HepG2 (cell line): ENCODE measurements around the gene SLC6A9. TPM values are rescaled to one million over a fixed set of nuclear protein-coding genes. Genes with fewer than 3 reads are reported as not detected.

Experiments
- GRHL1 ChIP-seq: sonication (generic); formaldehyde crosslinking; conservative IDR thresholded peaks from 2 replicates; pipeline ENCODE4 v1.8.0; 2022; ENCODE audit warnings: missing genetic modification reagents
- IRX3 ChIP-seq: sonication (generic); formaldehyde crosslinking; IDR thresholded peaks from 2 replicates; pipeline ENCODE4 v1.8.1; 2023; ENCODE audit warnings: mild to moderate bottlenecking, low read depth, missing genetic modification reagents, borderline replicate concordance
- KMT2B ChIP-seq: IDR thresholded peaks from 2 replicates; pipeline ENCODE4 v1.6.1; 2016; ENCODE audit warnings: missing genetic modification reagents, missing compliant biosample characterization
- MIXL1 ChIP-seq: IDR thresholded peaks from 2 replicates; pipeline ENCODE4 v1.6.1; 2016
- MTA1 ChIP-seq: sonication (generic); formaldehyde crosslinking; IDR thresholded peaks from 2 replicates; pipeline ENCODE4 v1.4.0; 2020; ENCODE audit warnings: missing genetic modification reagents, mild to moderate bottlenecking, borderline replicate concordance
- NCOR1 ChIP-seq: fragments of 200-600 bp; sonication (generic); IDR thresholded peaks from 2 replicates; pipeline ENCODE4 v1.7.0; 2017; ENCODE audit warnings: antibody characterized with exemption, low read length, borderline replicate concordance
- NKX3-1 ChIP-seq: sonication (generic); formaldehyde crosslinking; IDR thresholded peaks from 2 replicates; pipeline ENCODE4 v1.5.0; 2020; ENCODE audit warnings: missing genetic modification reagents
- ZBTB8A ChIP-seq: sonication (generic); formaldehyde crosslinking; IDR thresholded peaks from 2 replicates; pipeline ENCODE4 v1.4.0; 2020; ENCODE audit warnings: mild to moderate bottlenecking, low read depth, missing genetic modification reagents, borderline replicate concordance
- ZFP1 ChIP-seq: IDR thresholded peaks from 2 replicates; pipeline ENCODE4 v1.6.1; 2016
- ZNF232 ChIP-seq: sonication (generic); formaldehyde crosslinking; IDR thresholded peaks from 2 replicates; pipeline ENCODE4 v1.4.0; 2020; ENCODE audit warnings: missing genetic modification reagents, borderline replicate concordance
- ZNF276 ChIP-seq: sonication (generic); formaldehyde crosslinking; IDR thresholded peaks from 2 replicates; pipeline ENCODE4 v1.4.0; 2020; ENCODE audit warnings: mild to moderate bottlenecking, low read depth, missing genetic modification reagents
- ZNF343 ChIP-seq: sonication (generic); formaldehyde crosslinking; IDR thresholded peaks from 2 replicates; pipeline ENCODE4 v1.4.0; 2020; ENCODE audit warnings: mild to moderate bottlenecking, missing genetic modification reagents
- ZNF383 ChIP-seq: sonication (generic); formaldehyde crosslinking; IDR thresholded peaks from 2 replicates; pipeline ENCODE4 v1.4.0; 2020; ENCODE audit warnings: missing genetic modification reagents, mild to moderate bottlenecking, borderline replicate concordance
- ZNF704 ChIP-seq: sonication (generic); formaldehyde crosslinking; IDR thresholded peaks from 2 replicates; pipeline ENCODE4 v1.8.1; 2023; ENCODE audit warnings: mild to moderate bottlenecking, inconsistent platforms, moderate library complexity, missing genetic modification reagents, borderline replicate concordance
- ZNF788 ChIP-seq: sonication (generic); formaldehyde crosslinking; IDR thresholded peaks from 2 replicates; pipeline ENCODE4 v1.5.0; 2020; ENCODE audit warnings: mild to moderate bottlenecking, missing genetic modification reagents, borderline replicate concordance
- ZZZ3 ChIP-seq: sonication (generic); formaldehyde crosslinking; IDR thresholded peaks from 2 replicates; pipeline ENCODE4 v1.4.0; 2020; ENCODE audit warnings: missing genetic modification reagents, mild to moderate bottlenecking, borderline replicate concordance
- polyA plus RNA-seq, 8 experiments: library from polyadenylated mRNA; depleted of rRNA in 3 of 8; stranded (reverse) in 7 of 8; unstranded in 1 of 8; fragments of >200 nt; fragmentation: Illumina TruSeq in 4 of 8; extraction: Trizol in 4 of 8; gene quantifications; 2 replicates each; pipeline versions ENCODE4 v1.2.1 to v1.2.3, GENCODE V29; 2011 to 2016; ENCODE audit warnings: low read depth in 4 of 8, missing spikeins in 1 of 8, mixed read lengths in 1 of 8; ENCODE audit not compliant: insufficient read depth in 1 of 8
- total RNA-seq, 5 experiments: library from RNA; depleted of rRNA; stranded (reverse); fragments of >200 nt; fragmentation: Illumina TruSeq; extraction: Trizol; gene quantifications; 2 replicates each; pipeline ENCODE4 v1.2.3, GENCODE V29; 2016; ENCODE audit warnings: low read depth in 1 of 5
- TF ChIP-seq, protein P1 (sequence below): sonication (generic); formaldehyde crosslinking; IDR thresholded peaks from 2 replicates; pipeline ENCODE4 v1.4.0; 2020; ENCODE audit warnings: missing genetic modification reagents, borderline replicate concordance
- TF ChIP-seq, protein P2 (sequence below): IDR thresholded peaks from 2 replicates; pipeline ENCODE4 v1.6.1; 2016; ENCODE audit warnings: mild to moderate bottlenecking

Gene SLC6A9
- total and polyA plus RNA-seq, 2 of the 13 experiments (the other 11 are each of a cell fraction or from before 2014, with no cell fraction given): 8.5 to 9.9 TPM

GRCh38 chr1:43979528-43980254 lies 51.6 kb downstream of the SLC6A9 start (continued):
- TF ChIP-seq, protein P1, sequence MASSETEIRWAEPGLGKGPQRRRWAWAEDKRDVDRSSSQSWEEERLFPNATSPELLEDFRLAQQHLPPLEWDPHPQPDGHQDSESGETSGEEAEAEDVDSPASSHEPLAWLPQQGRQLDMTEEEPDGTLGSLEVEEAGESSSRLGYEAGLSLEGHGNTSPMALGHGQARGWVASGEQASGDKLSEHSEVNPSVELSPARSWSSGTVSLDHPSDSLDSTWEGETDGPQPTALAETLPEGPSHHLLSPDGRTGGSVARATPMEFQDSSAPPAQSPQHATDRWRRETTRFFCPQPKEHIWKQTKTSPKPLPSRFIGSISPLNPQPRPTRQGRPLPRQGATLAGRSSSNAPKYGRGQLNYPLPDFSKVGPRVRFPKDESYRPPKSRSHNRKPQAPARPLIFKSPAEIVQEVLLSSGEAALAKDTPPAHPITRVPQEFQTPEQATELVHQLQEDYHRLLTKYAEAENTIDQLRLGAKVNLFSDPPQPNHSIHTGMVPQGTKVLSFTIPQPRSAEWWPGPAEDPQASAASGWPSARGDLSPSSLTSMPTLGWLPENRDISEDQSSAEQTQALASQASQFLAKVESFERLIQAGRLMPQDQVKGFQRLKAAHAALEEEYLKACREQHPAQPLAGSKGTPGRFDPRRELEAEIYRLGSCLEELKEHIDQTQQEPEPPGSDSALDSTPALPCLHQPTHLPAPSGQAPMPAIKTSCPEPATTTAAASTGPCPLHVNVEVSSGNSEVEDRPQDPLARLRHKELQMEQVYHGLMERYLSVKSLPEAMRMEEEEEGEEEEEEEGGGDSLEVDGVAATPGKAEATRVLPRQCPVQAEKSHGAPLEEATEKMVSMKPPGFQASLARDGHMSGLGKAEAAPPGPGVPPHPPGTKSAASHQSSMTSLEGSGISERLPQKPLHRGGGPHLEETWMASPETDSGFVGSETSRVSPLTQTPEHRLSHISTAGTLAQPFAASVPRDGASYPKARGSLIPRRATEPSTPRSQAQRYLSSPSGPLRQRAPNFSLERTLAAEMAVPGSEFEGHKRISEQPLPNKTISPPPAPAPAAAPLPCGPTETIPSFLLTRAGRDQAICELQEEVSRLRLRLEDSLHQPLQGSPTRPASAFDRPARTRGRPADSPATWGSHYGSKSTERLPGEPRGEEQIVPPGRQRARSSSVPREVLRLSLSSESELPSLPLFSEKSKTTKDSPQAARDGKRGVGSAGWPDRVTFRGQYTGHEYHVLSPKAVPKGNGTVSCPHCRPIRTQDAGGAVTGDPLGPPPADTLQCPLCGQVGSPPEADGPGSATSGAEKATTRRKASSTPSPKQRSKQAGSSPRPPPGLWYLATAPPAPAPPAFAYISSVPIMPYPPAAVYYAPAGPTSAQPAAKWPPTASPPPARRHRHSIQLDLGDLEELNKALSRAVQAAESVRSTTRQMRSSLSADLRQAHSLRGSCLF (CRISPR knock-in tag): no peak
- TF ChIP-seq, protein P2, sequence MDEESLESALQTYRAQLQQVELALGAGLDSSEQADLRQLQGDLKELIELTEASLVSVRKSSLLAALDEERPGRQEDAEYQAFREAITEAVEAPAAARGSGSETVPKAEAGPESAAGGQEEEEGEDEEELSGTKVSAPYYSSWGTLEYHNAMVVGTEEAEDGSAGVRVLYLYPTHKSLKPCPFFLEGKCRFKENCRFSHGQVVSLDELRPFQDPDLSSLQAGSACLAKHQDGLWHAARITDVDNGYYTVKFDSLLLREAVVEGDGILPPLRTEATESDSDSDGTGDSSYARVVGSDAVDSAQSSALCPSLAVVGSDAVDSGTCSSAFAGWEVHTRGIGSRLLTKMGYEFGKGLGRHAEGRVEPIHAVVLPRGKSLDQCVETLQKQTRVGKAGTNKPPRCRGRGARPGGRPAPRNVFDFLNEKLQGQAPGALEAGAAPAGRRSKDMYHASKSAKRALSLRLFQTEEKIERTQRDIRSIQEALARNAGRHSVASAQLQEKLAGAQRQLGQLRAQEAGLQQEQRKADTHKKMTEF (CRISPR knock-in tag): no peak
- TF ChIP-seq ZNF704 (CRISPR knock-in tag) (no peak), ZZZ3 (CRISPR knock-in tag) (no peak), ZBTB8A (CRISPR knock-in tag) (0 out of 2 replicates have a peak, but pooled peaks have one; percentile 55), MIXL1 (CRISPR knock-in tag) (no peak), IRX3 (no peak), ZNF276 (no peak), ZNF232 (CRISPR knock-in tag) (no peak), MTA1 (CRISPR knock-in tag) (peak; percentile 73), NKX3-1 (CRISPR knock-in tag) (no peak), KMT2B (CRISPR knock-in tag) (peak; percentile 49; the same call in 1 of the 2 replicates), NCOR1 (no peak), ZNF343 (no peak), ZFP1 (CRISPR knock-in tag) (no peak), ZNF383 (no peak), GRHL1 (CRISPR knock-in tag) (no peak), ZNF788 (CRISPR knock-in tag) (no peak)
